ENCODE data around the gene EDC4. TPM values are rescaled to one million over a fixed set of nuclear protein-coding genes. Genes with fewer than 3 reads are reported as not detected.

EDC4 gene
- total and polyA plus RNA-seq, 9 of the 15 experiments (the other 6 are each of a cell fraction or from before 2014, with no cell fraction given) = 1.1 to 131 (median 74.0) TPM

- TF ChIP-seq GABPA (tag; conservative IDR thresholded peaks at IDR 0.05; ENCODE audit: low read depth) (0 out of 2 replicates have a peak, but pooled peaks have one; percentile 10), E2F4 (CRISPR knock-in tag; IDR thresholded peaks at IDR 0.05; ENCODE audit: low read depth) (no peak), ZNF644 (tag; IDR thresholded peaks at IDR 0.05; ENCODE audit: low read depth) (no peak), FOXA3 (CRISPR knock-in tag; conservative IDR thresholded peaks at IDR 0.05 in 1 of 2, IDR thresholded peaks at IDR 0.05 in 1 of 2) (0 out of 4 replicates have a peak, but pooled peaks have one; percentile 22 to 71), CBX8 (IDR thresholded peaks at IDR 0.05; ENCODE audit: borderline replicate concordance, extremely low read depth, low read depth, low read length, poor library complexity, severe bottlenecking) (no peak), TEAD4 (IDR thresholded peaks at IDR 0.05; ENCODE audit: low read length) (peak; percentile 42), TEAD4 (CRISPR knock-in tag; IDR thresholded peaks at IDR 0.05; ENCODE audit: borderline replicate concordance) (no peak), LEF1 (IDR thresholded peaks at IDR 0.05) (no peak), EP300 (IDR thresholded peaks at IDR 0.05; ENCODE audit: low read length) (0 out of 2 replicates have a peak, but pooled peaks have one; percentile 35), JUN (IDR thresholded peaks at IDR 0.05; ENCODE audit: borderline replicate concordance, low read depth, low read length) (peak; percentile 46; the same call in 1 of the 2 replicates), JUN (CRISPR knock-in tag; IDR thresholded peaks at IDR 0.05; ENCODE audit: borderline replicate concordance) (no peak), FOXJ2 (tag; IDR thresholded peaks at IDR 0.05) (peak; percentile 100), NCOR1 (IDR thresholded peaks at IDR 0.05) (peak; percentile 55), ZFX (CRISPR knock-in tag; IDR thresholded peaks at IDR 0.05) (peak; percentile 41; the same call in 1 of the 2 replicates), DPF2 (IDR thresholded peaks at IDR 0.05) (0 out of 2 replicates have a peak, but pooled peaks have one; percentile 42), SMAD1 (IDR thresholded peaks at IDR 0.05; ENCODE audit: low read depth, low read length, partially characterized antibody) (no peak), SPI1 (IDR thresholded peaks at IDR 0.05; ENCODE audit: borderline replicate concordance, low read depth, low read length) (peak; percentile 75), ZNF75A (CRISPR knock-in tag; IDR thresholded peaks at IDR 0.05) (no peak), TFAP4 (CRISPR knock-in tag; IDR thresholded peaks at IDR 0.05; ENCODE audit: borderline replicate concordance) (peak; percentile 76), MYBL2 (IDR thresholded peaks at IDR 0.05; ENCODE audit: low read depth) (no peak), MYBL2 (CRISPR knock-in tag; IDR thresholded peaks at IDR 0.05; ENCODE audit: borderline replicate concordance) (no peak), CEBPG (CRISPR knock-in tag; IDR thresholded peaks at IDR 0.05) (no peak), CEBPG (tag; conservative IDR thresholded peaks at IDR 0.05 in 1 of 2, IDR thresholded peaks at IDR 0.05 in 1 of 2) (peak; percentile 13 to 70; a peak in 2 of 4 replicates), ATF3 (IDR thresholded peaks at IDR 0.05) (peak; percentile 54; the same call in 1 of the 2 replicates), ATF3 (CRISPR knock-in tag; conservative IDR thresholded peaks at IDR 0.05) (no peak)
These were observed 15.2 kb upstream of the EDC4 start (continued) for GRCh38 chr16:67857547-67858233.
